ENCODE measurements around the gene ECSCR. TPM values are rescaled to one million over a fixed set of nuclear protein-coding genes. Genes with fewer than 3 reads are reported as not detected.

The ECSCR gene
- total RNA-seq, 3 donors from 2014 or later (not counting 1 experiment from before 2014, with no cell fraction given), result 0.48 TPM; not detected in 2

DNA sequence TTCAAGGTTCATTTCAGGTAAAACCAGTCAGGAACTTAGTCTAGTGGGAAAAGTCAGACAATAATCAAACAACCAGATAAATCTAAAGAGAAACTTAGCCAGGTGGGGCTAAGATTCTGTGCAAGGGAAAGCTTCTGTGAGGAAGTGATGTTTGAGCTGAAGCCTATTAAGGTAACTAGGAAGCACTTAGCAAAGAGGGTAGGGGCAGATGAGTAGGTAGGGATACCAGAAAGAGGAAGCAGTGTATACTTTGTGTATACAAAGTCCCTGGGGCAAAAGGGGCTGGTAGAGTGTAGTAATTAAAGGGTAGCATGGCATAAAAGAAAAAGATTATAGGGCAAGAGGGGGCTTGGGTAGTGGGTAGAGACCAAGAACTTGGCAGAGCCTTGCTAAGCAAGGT, 55.0 kb downstream of the ECSCR start:
- H3K27ac Mint-ChIP-seq, result no peak overlapping the region
- H3K27me3 Mint-ChIP-seq (ENCODE audit: low read depth in 2 of 2), result no peaks in the 10 kb centered on the region
- peaks cover 22% of the 10 kb centered on the region in 2 donors for H3K4me1 Mint-ChIP-seq
- H3K36me3 ChIP-seq (ENCODE audit: control insufficient read depth, insufficient read depth, low read length), result no peaks in the 10 kb centered on the region
- peaks cover 20% of the 10 kb centered on the region for H3K4me1 ChIP-seq (ENCODE audit: control insufficient read depth, insufficient read depth, low read length)
- ATAC-seq (no peak), DNase-seq (no peak)
- no peaks in the 10 kb centered on the region for H3K9me3 Mint-ChIP-seq
- no peaks in the 10 kb centered on the region for H3K36me3 Mint-ChIP-seq
- no peak overlapping the region for H3K4me3 ChIP-seq (ENCODE audit: low read length)
- H3K4me3 Mint-ChIP-seq, result no peak overlapping the region
- TF ChIP-seq, protein P1, sequence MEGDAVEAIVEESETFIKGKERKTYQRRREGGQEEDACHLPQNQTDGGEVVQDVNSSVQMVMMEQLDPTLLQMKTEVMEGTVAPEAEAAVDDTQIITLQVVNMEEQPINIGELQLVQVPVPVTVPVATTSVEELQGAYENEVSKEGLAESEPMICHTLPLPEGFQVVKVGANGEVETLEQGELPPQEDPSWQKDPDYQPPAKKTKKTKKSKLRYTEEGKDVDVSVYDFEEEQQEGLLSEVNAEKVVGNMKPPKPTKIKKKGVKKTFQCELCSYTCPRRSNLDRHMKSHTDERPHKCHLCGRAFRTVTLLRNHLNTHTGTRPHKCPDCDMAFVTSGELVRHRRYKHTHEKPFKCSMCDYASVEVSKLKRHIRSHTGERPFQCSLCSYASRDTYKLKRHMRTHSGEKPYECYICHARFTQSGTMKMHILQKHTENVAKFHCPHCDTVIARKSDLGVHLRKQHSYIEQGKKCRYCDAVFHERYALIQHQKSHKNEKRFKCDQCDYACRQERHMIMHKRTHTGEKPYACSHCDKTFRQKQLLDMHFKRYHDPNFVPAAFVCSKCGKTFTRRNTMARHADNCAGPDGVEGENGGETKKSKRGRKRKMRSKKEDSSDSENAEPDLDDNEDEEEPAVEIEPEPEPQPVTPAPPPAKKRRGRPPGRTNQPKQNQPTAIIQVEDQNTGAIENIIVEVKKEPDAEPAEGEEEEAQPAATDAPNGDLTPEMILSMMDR (IDR thresholded peaks at IDR 0.05), result no peak
- no peaks in the 10 kb centered on the region for H3K9me3 ChIP-seq (ENCODE audit: control insufficient read depth, insufficient read depth, low read length)
- H3K27me3 ChIP-seq (ENCODE audit: control insufficient read depth, insufficient read depth, low read length), result no peaks in the 10 kb centered on the region
- H3K27ac ChIP-seq (ENCODE audit: low read length), result peak overlapping the region; percentile 1
- intact Hi-C loops (cut with micrococcal nuclease), result no loop called here

DNA sequence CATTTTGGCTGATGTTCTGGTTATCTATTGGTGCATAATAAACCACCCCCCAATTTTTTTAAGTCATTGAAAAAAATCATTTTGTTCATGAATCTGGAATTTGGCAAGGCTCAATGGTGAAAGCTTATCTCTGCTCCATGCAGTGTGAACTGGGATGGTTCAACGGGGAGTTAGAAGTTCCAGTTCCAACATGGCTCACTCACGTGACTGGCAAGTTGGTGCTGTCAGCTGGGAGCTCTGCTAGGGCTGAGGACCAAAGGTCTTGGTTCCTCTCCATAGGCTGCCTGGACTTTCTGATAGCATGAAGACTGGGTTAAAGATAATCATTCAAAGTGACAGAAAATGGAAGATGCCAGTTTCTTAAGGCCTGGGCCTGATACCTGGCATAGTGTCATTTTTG, 55.6 kb downstream of the ECSCR start:
- DNase-seq, result no peak
- Mint-ChIP-seq H3K4me1 (peaks cover 22% of the 10 kb centered on the region in 2 donors), H3K36me3 (no peaks in the 10 kb centered on the region), H3K27ac (no peak overlapping the region), H3K27me3 (ENCODE audit: low read depth in 2 of 2) (no peaks in the 10 kb centered on the region), H3K4me3 (no peak overlapping the region), H3K9me3 (no peaks in the 10 kb centered on the region)
- TF ChIP-seq, protein P1 (IDR thresholded peaks at IDR 0.05), result no peak
- no peak for ATAC-seq
- Histone ChIP-seq H3K4me3 (ENCODE audit: low read length) (no peak overlapping the region), H3K36me3 (ENCODE audit: control insufficient read depth, insufficient read depth, low read length) (no peaks in the 10 kb centered on the region), H3K4me1 (ENCODE audit: control insufficient read depth, insufficient read depth, low read length) (peaks cover 20% of the 10 kb centered on the region), H3K27ac (ENCODE audit: low read length) (peak overlapping the region; percentile 1), H3K9me3 (ENCODE audit: control insufficient read depth, insufficient read depth, low read length) (no peaks in the 10 kb centered on the region), H3K27me3 (ENCODE audit: control insufficient read depth, insufficient read depth, low read length) (no peaks in the 10 kb centered on the region)
- intact Hi-C loops (cut with micrococcal nuclease), result no loop called here
- WGBS (ENCODE audit: insufficient coverage), result 98% methylated on average over 2 of the region's 2 CpGs

DNA sequence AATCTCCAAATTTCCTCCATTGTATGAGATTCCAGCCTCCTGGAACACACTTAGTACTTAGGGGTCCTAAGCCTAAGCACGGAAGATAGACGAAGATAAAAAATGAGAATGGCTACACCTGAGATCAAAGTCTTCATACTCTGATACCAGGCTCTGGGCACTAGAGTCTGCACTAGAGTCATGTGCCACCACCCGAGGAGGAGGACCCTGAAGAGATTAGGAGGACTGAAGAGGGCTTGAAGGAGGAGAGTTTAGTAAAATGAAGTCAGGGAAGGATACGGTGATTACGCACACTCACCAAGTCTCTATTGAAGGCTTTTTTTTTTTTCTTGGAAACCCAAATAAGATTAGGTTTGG, 58.1 kb downstream of the ECSCR start:
- ATAC-seq (no peak), DNase-seq (no peak)
- Mint-ChIP-seq H3K36me3 (no peaks in the 10 kb centered on the region), H3K9me3 (no peaks in the 10 kb centered on the region), H3K27ac (peak overlapping the region; percentile 94 to 99), H3K4me3 (peak overlapping the region; percentile 96), H3K4me1 (peaks cover 23 to 25% of the 10 kb centered on the region in 2 donors), H3K27me3 (ENCODE audit: low read depth in 2 of 2) (no peaks in the 10 kb centered on the region)
- no peaks in the 10 kb centered on the region for H3K36me3 ChIP-seq (ENCODE audit: control insufficient read depth, insufficient read depth, low read length)
- no peaks in the 10 kb centered on the region for H3K9me3 ChIP-seq (ENCODE audit: control insufficient read depth, insufficient read depth, low read length)
- peak overlapping the region; percentile 61 for H3K4me3 ChIP-seq (ENCODE audit: low read length)
- intact Hi-C loops (cut with micrococcal nuclease), result loop anchor here (5.0 kb wide), 1 partner anchor 53 kb away; no protein-coding TSS in a partner anchor
- peak overlapping the region; percentile 89 for H3K27ac ChIP-seq (ENCODE audit: low read length)
- no peaks in the 10 kb centered on the region for H3K27me3 ChIP-seq (ENCODE audit: control insufficient read depth, insufficient read depth, low read length)
- peaks cover 22% of the 10 kb centered on the region for H3K4me1 ChIP-seq (ENCODE audit: control insufficient read depth, insufficient read depth, low read length)
- TF ChIP-seq, protein P1 (IDR thresholded peaks at IDR 0.05), result no peak
- 83% methylated on average over 5 of the region's 5 CpGs for WGBS (ENCODE audit: insufficient coverage)

DNA sequence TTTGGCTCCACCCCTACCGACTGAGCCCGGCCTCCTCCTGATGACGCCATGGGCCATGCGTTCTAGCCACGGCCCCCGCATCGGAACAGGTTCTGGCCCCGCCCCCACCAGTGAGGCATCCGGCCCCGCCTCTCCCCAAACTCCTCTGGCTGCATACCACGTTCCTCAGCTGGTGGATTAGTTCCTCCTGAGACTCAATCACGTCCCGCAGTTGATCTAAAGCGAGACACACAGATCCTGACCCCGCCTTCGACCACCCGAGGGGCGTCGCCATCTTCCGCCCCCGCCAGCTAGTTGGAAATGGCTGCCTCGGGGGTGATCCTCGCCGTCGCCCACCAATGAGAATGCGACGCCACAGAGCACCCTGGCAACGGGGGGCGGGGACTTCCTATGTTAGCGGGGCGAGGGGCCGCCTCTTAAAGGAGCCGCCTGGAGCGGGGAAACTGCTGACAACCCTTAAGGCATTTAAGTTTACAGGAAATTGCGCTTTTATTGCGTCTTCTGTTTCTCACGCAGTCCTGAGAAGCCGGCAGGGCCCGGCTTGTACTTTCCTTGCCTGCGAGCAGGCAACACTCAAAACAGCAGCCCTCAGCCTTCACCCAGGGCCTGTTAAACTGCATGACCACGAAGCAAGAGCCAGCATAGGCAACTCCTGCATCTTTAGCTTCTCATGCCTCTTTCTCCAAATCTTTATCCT, 58.6 kb downstream of the ECSCR start, which contains the start of gene SPATA24:
TSS of gene SPATA24 (minus strand) at position 303 of the 697 bp plus-strand sequence. CDS start at position 274, 29 bp downstream.
- TF ChIP-seq, protein P1 (IDR thresholded peaks at IDR 0.05), result no peak
- H3K27ac ChIP-seq (ENCODE audit: low read length), result peak within 1 kb of the TSS; percentile 89

More for the DNA sequence above, 58.6 kb downstream of the ECSCR start, which contains the start of gene SPATA24:
- WGBS (ENCODE audit: insufficient coverage), result under 1% methylated on average over 41 of the region's 41 CpGs
- no peaks in the 10 kb centered on the region for H3K36me3 ChIP-seq (ENCODE audit: control insufficient read depth, insufficient read depth, low read length)
- no peaks in the 10 kb centered on the region for H3K27me3 ChIP-seq (ENCODE audit: control insufficient read depth, insufficient read depth, low read length)
- H3K9me3 ChIP-seq (ENCODE audit: control insufficient read depth, insufficient read depth, low read length), result no peaks in the 10 kb centered on the region
- Mint-ChIP-seq H3K27ac (peak within 1 kb of the TSS; percentile 94 to 99), H3K36me3 (no peaks in the 10 kb centered on the region), H3K9me3 (no peaks in the 10 kb centered on the region), H3K27me3 (ENCODE audit: low read depth in 2 of 2) (no peaks in the 10 kb centered on the region), H3K4me3 (peak within 1 kb of the TSS; percentile 96), H3K4me1 (peaks cover 28 to 30% of the 10 kb centered on the region in 2 donors)
- DNase-seq, result peak; percentile 96 to 98
- peaks cover 25% of the 10 kb centered on the region for H3K4me1 ChIP-seq (ENCODE audit: control insufficient read depth, insufficient read depth, low read length)
- peak; percentile 92 to 97 (median 92) for ATAC-seq
- H3K4me3 ChIP-seq (ENCODE audit: low read length), result peak within 1 kb of the TSS; percentile 61
- intact Hi-C loops (cut with micrococcal nuclease), result loop anchor here (5.0 kb wide), 1 partner anchor 53 kb away; no protein-coding TSS in a partner anchor
